Renal pelvis (tissue), 12 donors: ENCODE measurements around the gene SBK1. TPM values are rescaled to one million over a fixed set of nuclear protein-coding genes. Genes with fewer than 3 reads are reported as not detected.
"Not testable (repeated sequence)": the region's sequence is repeated elsewhere in the genome, so short reads cannot be mapped to it uniquely, and the experiment has no call there.

ENCODE experiments used
- DNase-seq: peaks from one replicate; pipeline ENCODE4 v3.0.0-alpha.2; 2013
- long read RNA-seq, 16 experiments: transcript quantifications; one replicate each; lab custom pipeline, GENCODE V29; 2026
- polyA plus RNA-seq, 3 donors: library from polyadenylated mRNA; unstranded; fragments of 120-200 nt; gene quantifications; one replicate each; pipeline ENCODE4 v1.2.1, GENCODE V29; 2013; ENCODE audit not compliant: insufficient read length in 3 of 3

Gene SBK1
- 10 to 100 TPM; 19.7 to 23.7 (median 21.8) TPM for polyA plus RNA-seq
- long read RNA-seq, donor 1, full-length matches to known transcripts = 1 of 1 reads
- long read RNA-seq, donor 1, partial matches to known transcripts = 0 of 1 reads
- long read RNA-seq, donor 1, other reads (novel, unspliced or antisense) = 0 of 1 reads
- long read RNA-seq, donor 2, full-length matches to known transcripts = 5 of 5 reads
- long read RNA-seq, donor 2, partial matches to known transcripts = 0 of 5 reads
- long read RNA-seq, donor 2, other reads (novel, unspliced or antisense) = 0 of 5 reads
- long read RNA-seq, donor 3, full-length matches to known transcripts = 3 of 3 reads
- long read RNA-seq, donor 3, partial matches to known transcripts = 0 of 3 reads
- long read RNA-seq, donor 3, other reads (novel, unspliced or antisense) = 0 of 3 reads
- long read RNA-seq, donor 4, full-length matches to known transcripts = 4 of 22 reads
- long read RNA-seq, donor 4, partial matches to known transcripts = 18 of 22 reads
- long read RNA-seq, donor 4, other reads (novel, unspliced or antisense) = 0 of 22 reads
- long read RNA-seq, donor 5, full-length matches to known transcripts = 2 of 2 reads
- long read RNA-seq, donor 5, partial matches to known transcripts = 0 of 2 reads
- long read RNA-seq, donor 5, other reads (novel, unspliced or antisense) = 0 of 2 reads
- long read RNA-seq, donor 6, full-length matches to known transcripts = 4 of 4 reads
- long read RNA-seq, donor 6, partial matches to known transcripts = 0 of 4 reads
- long read RNA-seq, donor 6, other reads (novel, unspliced or antisense) = 0 of 4 reads
- long read RNA-seq, donor 7, full-length matches to known transcripts = 11 of 11 reads
- long read RNA-seq, donor 7, partial matches to known transcripts = 0 of 11 reads
- long read RNA-seq, donor 7, other reads (novel, unspliced or antisense) = 0 of 11 reads
- long read RNA-seq, donor 8 = 0 reads
- long read RNA-seq, donor 9, full-length matches to known transcripts = 6 of 6 reads
- long read RNA-seq, donor 9, partial matches to known transcripts = 0 of 6 reads
- long read RNA-seq, donor 9, other reads (novel, unspliced or antisense) = 0 of 6 reads
- long read RNA-seq, donor 10, full-length matches to known transcripts = 8 of 8 reads
- long read RNA-seq, donor 10, partial matches to known transcripts = 0 of 8 reads
- long read RNA-seq, donor 10, other reads (novel, unspliced or antisense) = 0 of 8 reads
- long read RNA-seq, donor 11, full-length matches to known transcripts = 3 of 3 reads
- long read RNA-seq, donor 11, partial matches to known transcripts = 0 of 3 reads
- long read RNA-seq, donor 11, other reads (novel, unspliced or antisense) = 0 of 3 reads
- long read RNA-seq, donor 12, full-length matches to known transcripts = 11 of 11 reads
- long read RNA-seq, donor 12, partial matches to known transcripts = 0 of 11 reads
- long read RNA-seq, donor 12, other reads (novel, unspliced or antisense) = 0 of 11 reads
- long read RNA-seq, donor 13, full-length matches to known transcripts = 3 of 3 reads
- long read RNA-seq, donor 13, partial matches to known transcripts = 0 of 3 reads
- long read RNA-seq, donor 13, other reads (novel, unspliced or antisense) = 0 of 3 reads
- long read RNA-seq, donor 14 = 0 reads
- long read RNA-seq, donor 15 = 0 reads
- long read RNA-seq, donor 16, full-length matches to known transcripts = 5 of 5 reads
- long read RNA-seq, donor 16, partial matches to known transcripts = 0 of 5 reads
- long read RNA-seq, donor 16, other reads (novel, unspliced or antisense) = 0 of 5 reads

GRCh38 chr16:28291651-28292626 lies at the start of gene SBK1:
Gene SBK1 (plus strand): TSS chr16:28292525. CDS start chr16:28317392, 24,867 bp downstream.
- peak; percentile 81 for DNase-seq

GRCh38 chr16:28249483-28249882 lies 42.8 kb upstream of the SBK1 start:
- DNase-seq = not testable (repeated sequence)

DNA sequence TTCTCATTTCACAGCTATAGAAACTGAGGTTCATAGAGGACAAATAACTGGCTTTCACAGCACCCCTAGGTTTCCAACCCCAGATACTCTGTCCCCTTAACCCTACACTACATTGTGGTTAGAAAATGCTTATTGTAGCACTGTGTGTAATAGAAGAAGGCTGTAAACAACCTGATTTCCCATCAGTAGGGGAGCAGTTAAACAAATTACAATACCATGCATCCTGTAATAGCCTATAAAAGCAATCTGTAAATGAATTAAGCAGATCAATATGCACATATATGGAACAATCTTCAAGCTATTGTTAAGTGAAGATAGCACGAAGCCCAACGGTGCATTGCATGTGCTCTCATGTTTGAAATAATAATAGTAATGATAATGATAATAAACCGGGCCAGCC lies 41.3 kb upstream of the SBK1 start:
- no peak for DNase-seq

DNA sequence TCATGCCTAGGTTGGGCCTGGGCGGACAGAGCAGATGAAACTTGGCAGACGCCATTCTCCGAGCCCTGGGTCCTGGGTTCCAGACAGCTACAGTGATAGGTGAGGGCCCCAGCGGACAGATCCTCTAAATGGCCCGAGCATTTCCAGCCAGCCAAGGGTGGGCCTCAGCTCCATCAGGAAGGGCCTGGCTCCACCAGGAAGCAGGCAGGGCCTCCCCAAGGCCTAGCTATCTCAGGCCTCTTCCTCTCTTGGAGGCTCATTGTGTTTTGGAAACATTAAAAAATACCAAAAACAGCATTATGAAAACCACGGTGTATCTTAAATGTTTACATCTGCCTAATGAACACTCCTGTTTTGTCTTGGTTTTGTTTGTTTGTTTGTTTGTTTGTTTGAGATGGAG lies 38.2 kb upstream of the SBK1 start:
- DNase-seq = no peak

GRCh38 chr16:28255838-28256237 lies 36.5 kb upstream of the SBK1 start:
- no peak for DNase-seq

GRCh38 chr16:28257256-28257655 lies 35.1 kb upstream of the SBK1 start:
- DNase-seq = no peak

- peak; percentile 29 for DNase-seq
Observed at GRCh38 chr16:28258567-28258966, 33.8 kb upstream of the SBK1 start.

GRCh38 chr16:28259091-28259780 lies 33.1 kb upstream of the SBK1 start:
- DNase-seq = no peak

- DNase-seq = no peak
Observed at GRCh38 chr16:28259781-28260150, 32.6 kb upstream of the SBK1 start.

GRCh38 chr16:28260193-28260592 lies 32.1 kb upstream of the SBK1 start:
- DNase-seq = no peak

DNA sequence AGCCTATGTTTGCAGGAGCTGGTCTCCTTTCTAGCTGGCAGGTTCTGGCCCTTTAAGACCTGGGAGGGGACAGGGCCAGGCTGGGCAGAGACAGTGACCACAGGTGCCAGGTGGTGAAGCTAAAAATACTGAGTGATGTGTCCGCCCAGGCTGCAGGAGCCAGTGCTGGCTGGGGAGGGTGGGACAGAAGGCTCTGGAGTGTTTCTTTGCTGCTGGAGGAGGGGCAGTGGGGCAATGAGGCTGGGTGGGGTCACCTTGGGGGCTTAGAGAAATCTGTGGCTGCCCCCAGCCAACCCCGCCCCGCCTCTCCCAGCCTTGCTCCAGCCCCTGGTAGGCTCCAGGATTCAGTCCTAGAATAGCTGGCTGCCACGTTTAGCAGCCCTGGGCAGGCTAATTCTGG lies 30.4 kb upstream of the SBK1 start:
- DNase-seq = no peak

GRCh38 chr16:28263305-28263704 lies 29.0 kb upstream of the SBK1 start:
- no peak for DNase-seq

DNA sequence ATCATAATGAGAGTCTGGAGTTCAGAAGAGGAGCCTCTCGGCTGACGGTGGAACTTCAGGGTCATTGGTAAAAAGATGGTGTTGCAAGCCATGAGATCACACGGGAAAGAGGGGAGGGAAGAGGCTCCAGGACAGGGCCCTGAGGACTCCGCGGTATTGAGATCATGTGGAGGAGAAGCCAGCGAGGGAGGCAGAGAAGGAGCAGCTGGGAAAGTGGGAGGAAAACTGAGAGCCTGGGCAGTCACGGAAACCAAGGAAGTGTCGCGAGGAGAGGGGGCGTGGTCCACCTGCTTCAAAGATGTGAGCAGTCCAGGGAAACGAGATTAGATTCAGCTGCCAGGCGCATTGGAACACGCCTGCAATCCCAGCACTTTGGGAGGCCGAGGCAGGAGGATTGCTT lies 27.7 kb upstream of the SBK1 start:
- peak; percentile 75 for DNase-seq

DNA sequence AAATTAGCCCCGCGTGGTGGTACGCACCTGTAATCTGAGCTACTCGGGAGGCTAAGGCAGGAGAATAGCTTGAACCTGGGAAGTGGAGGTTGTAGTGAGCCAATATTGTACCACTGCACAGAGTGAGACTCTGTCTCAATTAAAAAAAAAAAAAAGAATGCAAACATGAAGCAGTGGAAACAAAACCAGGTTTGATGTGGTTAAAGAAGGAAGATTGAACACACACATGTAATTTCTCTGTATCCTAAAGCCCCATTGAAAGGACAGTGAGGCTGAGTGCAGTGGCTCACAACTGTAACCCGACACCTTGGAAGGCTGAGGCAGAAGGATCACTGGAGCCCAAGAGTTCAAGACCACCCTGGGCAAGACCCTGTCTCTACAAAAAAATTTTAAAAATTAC lies 26.5 kb upstream of the SBK1 start:
- DNase-seq = no peak

- DNase-seq = no peak
Observed at GRCh38 chr16:28267356-28267755, 25.0 kb upstream of the SBK1 start.

DNA sequence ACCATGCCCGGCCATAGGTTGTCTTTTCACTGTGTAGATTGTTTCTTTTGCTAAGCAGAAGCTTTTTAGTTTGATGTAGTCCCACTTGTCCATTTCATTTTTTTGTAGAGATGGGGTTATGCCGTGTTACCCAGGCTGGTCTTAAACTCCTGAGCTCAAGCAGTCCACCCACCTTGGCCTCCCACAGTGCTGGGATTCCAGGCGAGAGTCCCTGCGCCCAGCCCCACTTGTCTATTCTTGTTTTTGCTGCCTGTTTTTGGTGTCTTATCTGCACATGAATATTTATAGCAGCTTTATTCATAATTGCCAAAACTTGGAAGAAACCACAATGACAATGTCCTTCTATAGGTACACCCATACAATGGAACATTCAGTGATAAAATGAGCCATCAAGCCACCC lies 18.8 kb upstream of the SBK1 start:
- DNase-seq = no peak

DNA sequence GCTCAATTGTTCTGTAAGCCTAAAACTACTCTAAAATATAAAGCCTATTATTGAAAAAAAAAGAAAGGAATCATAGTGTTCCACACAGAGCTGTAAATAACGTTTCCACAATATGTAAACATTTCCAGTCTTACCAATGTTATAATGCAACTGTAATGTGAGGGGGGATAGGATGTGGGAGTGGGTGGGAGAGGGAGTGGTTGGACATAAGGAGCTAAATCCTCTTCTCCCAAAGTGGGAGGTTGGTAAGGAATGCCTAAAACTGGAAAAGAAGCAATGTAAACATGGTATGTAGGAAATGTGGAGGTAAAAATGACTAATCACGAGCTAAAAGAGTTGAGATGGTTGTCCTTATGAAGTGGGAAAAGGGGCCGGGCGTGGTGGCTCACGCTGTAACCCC lies 17.6 kb upstream of the SBK1 start:
- no peak for DNase-seq

GRCh38 chr16:28276301-28276700 lies 16.0 kb upstream of the SBK1 start:
- no peak for DNase-seq
